ENCODE measurements around the gene FAIM. TPM values are rescaled to one million over a fixed set of nuclear protein-coding genes. Genes with fewer than 3 reads are reported as not detected.

The FAIM gene
- total RNA-seq, 1 donor from 2014 or later, result 13.3 TPM

GRCh38 chr3:138587374-138587773, 21.2 kb upstream of the FAIM start:
- no peak for TF ChIP-seq CTCF (IDR thresholded peaks at IDR 0.05)
- TF ChIP-seq POLR2AphosphoS5 (IDR thresholded peaks at IDR 0.05; ENCODE audit: insufficient read depth in 1 of 2, low read depth in 1 of 2), result no peak
- TF ChIP-seq POLR2A (IDR thresholded peaks at IDR 0.05), result no peak
- DNase-seq (ENCODE audit: extremely low spot score in 2 of 2), result no peak
- no peaks in the 10 kb centered on the region for H3K36me3 ChIP-seq

GRCh38 chr3:138588445-138588844, 20.1 kb upstream of the FAIM start:
- no peak overlapping the region for H3K27ac ChIP-seq
- H3K9me3 ChIP-seq, result no peaks in the 10 kb centered on the region
- no peaks in the 10 kb centered on the region for H3K36me3 ChIP-seq

More at GRCh38 chr3:138587374-138587773, 21.2 kb upstream of the FAIM start:
- intact Hi-C loops (cut with DNase I), result no loop called here
- peaks cover 4% of the 10 kb centered on the region for H3K4me1 ChIP-seq
- H3K27ac ChIP-seq, result no peak overlapping the region
- no peaks in the 10 kb centered on the region for H3K27me3 ChIP-seq
- H3K4me3 ChIP-seq, result no peak overlapping the region
- no peaks in the 10 kb centered on the region for H3K9me3 ChIP-seq

GRCh38 chr3:138591392-138591791, 17.2 kb upstream of the FAIM start:
- no peak for TF ChIP-seq POLR2A (IDR thresholded peaks at IDR 0.05)
- no peak for DNase-seq (ENCODE audit: extremely low spot score in 2 of 2)
- H3K36me3 ChIP-seq, result no peaks in the 10 kb centered on the region

More at GRCh38 chr3:138588445-138588844, 20.1 kb upstream of the FAIM start:
- Histone ChIP-seq H3K4me3 (no peak overlapping the region), H3K4me1 (peaks cover 14% of the 10 kb centered on the region), H3K27me3 (no peaks in the 10 kb centered on the region)
- no peak for DNase-seq (ENCODE audit: extremely low spot score in 2 of 2)
- intact Hi-C loops (cut with DNase I), result no loop called here
- TF ChIP-seq POLR2AphosphoS5 (IDR thresholded peaks at IDR 0.05; ENCODE audit: insufficient read depth in 1 of 2, low read depth in 1 of 2), result no peak

GRCh38 chr3:138593488-138594149, 15.0 kb upstream of the FAIM start:
- no peak for TF ChIP-seq POLR2A (IDR thresholded peaks at IDR 0.05)
- no peak for TF ChIP-seq CTCF (IDR thresholded peaks at IDR 0.05)
- no peak for TF ChIP-seq POLR2AphosphoS5 (IDR thresholded peaks at IDR 0.05; ENCODE audit: insufficient read depth in 1 of 2, low read depth in 1 of 2)
- Histone ChIP-seq H3K36me3 (no peaks in the 10 kb centered on the region), H3K9me3 (no peaks in the 10 kb centered on the region), H3K4me1 (peaks cover 18% of the 10 kb centered on the region), H3K27ac (peak overlapping the region; percentile 92), H3K4me3 (peak overlapping the region; percentile 66), H3K27me3 (no peaks in the 10 kb centered on the region)
- intact Hi-C loops (cut with DNase I), result loop anchor here (1.0 kb wide), 1 partner anchor 322 kb away; no protein-coding TSS in a partner anchor
- DNase-seq (ENCODE audit: extremely low spot score in 2 of 2), result no peak

More at GRCh38 chr3:138591392-138591791, 17.2 kb upstream of the FAIM start:
- Histone ChIP-seq H3K9me3 (no peaks in the 10 kb centered on the region), H3K4me1 (peaks cover 18% of the 10 kb centered on the region), H3K27me3 (no peaks in the 10 kb centered on the region), H3K27ac (no peak overlapping the region), H3K4me3 (no peak overlapping the region)
- intact Hi-C loops (cut with DNase I), result no loop called here

DNA sequence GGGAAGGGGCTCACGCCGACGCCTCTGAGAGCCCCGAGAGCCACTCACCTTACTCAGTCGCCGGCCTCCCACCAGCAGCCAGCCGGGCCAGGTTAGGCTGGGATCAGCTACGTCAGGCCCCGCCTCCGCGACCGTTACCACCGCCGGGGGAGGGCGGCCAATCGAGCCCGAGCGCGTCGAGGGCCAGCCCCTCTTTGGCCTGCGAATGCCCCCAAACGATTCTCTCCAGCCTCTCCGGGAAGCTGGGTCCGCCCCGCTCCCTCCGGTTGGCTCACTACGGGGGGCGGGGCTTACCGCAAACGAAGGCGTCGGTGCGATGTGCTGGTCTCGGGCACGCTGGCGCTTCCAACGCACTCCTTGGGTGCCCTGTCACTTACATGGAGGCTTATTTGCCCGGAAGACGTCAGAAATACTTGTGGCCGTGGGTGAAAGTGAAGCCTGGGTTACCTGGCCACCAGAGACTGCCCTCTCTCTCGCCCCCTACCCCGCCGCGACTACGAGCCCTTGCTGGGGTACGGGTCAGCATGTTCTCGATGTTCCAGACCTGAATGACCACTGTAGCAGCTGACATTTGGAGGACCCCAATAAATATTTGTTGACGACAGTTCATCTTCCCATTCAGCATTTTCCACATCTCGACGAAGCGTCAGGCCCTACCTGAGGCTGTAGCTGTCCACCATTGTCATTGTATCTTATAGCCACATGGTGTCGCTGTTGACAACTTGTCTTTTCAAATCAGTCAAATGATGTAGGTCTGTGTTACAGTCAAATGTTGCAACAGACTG, 14.2 kb upstream of the FAIM start, which contains the start of gene CEP70:
CEP70 (minus strand) TSS at position 111 of the 785 bp plus-strand sequence. CDS start 21,333 bp downstream, outside the sequence.
- Histone ChIP-seq H3K27me3 (no peaks in the 10 kb centered on the region), H3K4me1 (peaks cover 18% of the 10 kb centered on the region), H3K27ac (peak within 1 kb of the TSS; percentile 92), H3K4me3 (peak within 1 kb of the TSS; percentile 66), H3K9me3 (no peaks in the 10 kb centered on the region), H3K36me3 (no peaks in the 10 kb centered on the region)
- TF ChIP-seq POLR2A (IDR thresholded peaks at IDR 0.05) (peak; percentile 69 to 76), POLR2AphosphoS5 (IDR thresholded peaks at IDR 0.05; ENCODE audit: insufficient read depth in 1 of 2, low read depth in 1 of 2) (peak; percentile 84 to 98), CTCF (IDR thresholded peaks at IDR 0.05) (peak; percentile 72 to 92 (median 92))
- peak in 1 of 2 donors; percentile 96 for DNase-seq (ENCODE audit: extremely low spot score in 2 of 2)
- intact Hi-C loops (cut with DNase I), result loop anchor here (1.0 kb wide), 1 partner anchor 321 kb away; no protein-coding TSS in a partner anchor
